DOHH2 (cell line): Measurements from ENCODE around the gene PSAT1.

Experiments used
- H3F3A ChIP-seq: fragments of 200-600 bp; sonication (generic), shearing (Covaris generic); 2 replicates; pipeline ENCODE4 v1.6.0; 2016; ENCODE audit warnings: antibody characterized with exemption, mild to moderate bottlenecking; ENCODE audit not compliant: control insufficient read depth, insufficient read depth
- H3K27ac ChIP-seq: fragments of 200-600 bp; sonication (generic); 2 replicates; pipeline ENCODE4 v1.5.1; 2014; ENCODE audit warnings: low read depth, mild to moderate bottlenecking, low read length, moderate library complexity
- H3K27me3 ChIP-seq: fragments of 200-600 bp; sonication (generic); 2 replicates; pipeline ENCODE4 v1.6.1; 2014; ENCODE audit warnings: mild to moderate bottlenecking, low read length, mixed read lengths; ENCODE audit not compliant: control insufficient read depth
- H3K36me3 ChIP-seq: fragments of 200-600 bp; sonication (generic); 2 replicates; pipeline ENCODE4 v1.6.1; 2014; ENCODE audit warnings: mild to moderate bottlenecking, low read length, moderate library complexity, mixed read lengths; ENCODE audit not compliant: control insufficient read depth
- H3K4me1 ChIP-seq: fragments of 200-600 bp; sonication (generic); 2 replicates; pipeline ENCODE4 v1.6.1; 2014; ENCODE audit warnings: mild to moderate bottlenecking, low read length, mixed read lengths; ENCODE audit not compliant: control insufficient read depth
- H3K4me2 ChIP-seq: fragments of 200-600 bp; sonication (generic); 2 replicates; pipeline ENCODE4 v1.6.0; 2014; ENCODE audit warnings: mild to moderate bottlenecking, low read length, moderate library complexity
- H3K4me3 ChIP-seq: fragments of 200-600 bp; sonication (generic); 2 replicates; pipeline ENCODE4 v1.5.1; 2014; ENCODE audit warnings: mild to moderate bottlenecking, low read length, mixed read lengths
- H3K79me2 ChIP-seq: fragments of 200-600 bp; sonication (generic); 2 replicates; pipeline ENCODE4 v1.6.1; 2014; ENCODE audit warnings: mild to moderate bottlenecking, low read length, mixed read lengths; ENCODE audit not compliant: control insufficient read depth
- H3K9me2 ChIP-seq: fragments of 200-600 bp; sonication (generic); replicated peaks from 2 replicates; pipeline ENCODE4 v1.6.1; 2014; ENCODE audit warnings: mild to moderate bottlenecking, low read length, mixed read lengths; ENCODE audit not compliant: control insufficient read depth
- H3K9me3 ChIP-seq: fragments of 200-600 bp; sonication (generic); 2 replicates; pipeline ENCODE4 v1.6.1; 2014; ENCODE audit warnings: antibody characterized with exemption, low read length, mixed read lengths; ENCODE audit not compliant: control insufficient read depth, insufficient read depth
- H4K20me1 ChIP-seq: fragments of 200-600 bp; sonication (generic); 2 replicates; pipeline ENCODE4 v1.6.0; 2014; ENCODE audit warnings: low read depth, mild to moderate bottlenecking, antibody characterized with exemption, low read length, moderate library complexity; ENCODE audit not compliant: control insufficient read depth, insufficient read depth
- CTCF ChIP-seq: fragments of 200-600 bp; sonication (generic); IDR thresholded peaks from one replicate; pipeline ENCODE4 v1.5.1; 2014; ENCODE audit warnings: antibody characterized with exemption, mild to moderate bottlenecking, low read depth, low read length; ENCODE audit not compliant: poor library complexity, severe bottlenecking
- EZH2phosphoT487 ChIP-seq: fragments of 200-600 bp; sonication (generic); IDR thresholded peaks from 2 replicates; pipeline ENCODE4 v1.6.1; 2017; ENCODE audit warnings: borderline replicate concordance, mild to moderate bottlenecking, antibody characterized with exemption, low read length, moderate library complexity, mixed read lengths

Gene PSAT1

GRCh38 chr9:78288214-78288892 is 8.6 kb upstream of the PSAT1 start:
- H4K20me1 ChIP-seq, result no peaks in the 10 kb centered on the region

GRCh38 chr9:78289474-78289873 is 7.5 kb upstream of the PSAT1 start:
- Histone ChIP-seq H3K4me3 (no peak overlapping the region), H3K4me1 (peaks cover 5% of the 10 kb centered on the region; the same call in 1 of the 2 replicates), H4K20me1 (no peaks in the 10 kb centered on the region), H3K4me2 (no peak overlapping the region), H3K79me2 (no peaks in the 10 kb centered on the region), H3K9me2 (no peaks in the 10 kb centered on the region), H3K27me3 (no peaks in the 10 kb centered on the region), H3K36me3 (no peaks in the 10 kb centered on the region), H3F3A (no peaks in the 10 kb centered on the region; the same call in 1 of the 2 replicates), H3K27ac (no peak overlapping the region), H3K9me3 (no peaks in the 10 kb centered on the region)
- TF ChIP-seq CTCF (no peak), EZH2phosphoT487 (no peak)

More at GRCh38 chr9:78288214-78288892, 8.6 kb upstream of the PSAT1 start:
- no peaks in the 10 kb centered on the region for H3K9me2 ChIP-seq
- H3K27me3 ChIP-seq, result no peaks in the 10 kb centered on the region
- H3K36me3 ChIP-seq, result no peaks in the 10 kb centered on the region
- TF ChIP-seq EZH2phosphoT487 (no peak), CTCF (no peak)
- peaks cover 5% of the 10 kb centered on the region; the same call in 1 of the 2 replicates for H3K4me1 ChIP-seq
- no peak overlapping the region for H3K4me3 ChIP-seq
- no peak overlapping the region for H3K27ac ChIP-seq
- H3K79me2 ChIP-seq, result no peaks in the 10 kb centered on the region
- H3K9me3 ChIP-seq, result no peaks in the 10 kb centered on the region
- H3F3A ChIP-seq, result no peaks in the 10 kb centered on the region; the same call in 1 of the 2 replicates
- no peak overlapping the region for H3K4me2 ChIP-seq

DNA sequence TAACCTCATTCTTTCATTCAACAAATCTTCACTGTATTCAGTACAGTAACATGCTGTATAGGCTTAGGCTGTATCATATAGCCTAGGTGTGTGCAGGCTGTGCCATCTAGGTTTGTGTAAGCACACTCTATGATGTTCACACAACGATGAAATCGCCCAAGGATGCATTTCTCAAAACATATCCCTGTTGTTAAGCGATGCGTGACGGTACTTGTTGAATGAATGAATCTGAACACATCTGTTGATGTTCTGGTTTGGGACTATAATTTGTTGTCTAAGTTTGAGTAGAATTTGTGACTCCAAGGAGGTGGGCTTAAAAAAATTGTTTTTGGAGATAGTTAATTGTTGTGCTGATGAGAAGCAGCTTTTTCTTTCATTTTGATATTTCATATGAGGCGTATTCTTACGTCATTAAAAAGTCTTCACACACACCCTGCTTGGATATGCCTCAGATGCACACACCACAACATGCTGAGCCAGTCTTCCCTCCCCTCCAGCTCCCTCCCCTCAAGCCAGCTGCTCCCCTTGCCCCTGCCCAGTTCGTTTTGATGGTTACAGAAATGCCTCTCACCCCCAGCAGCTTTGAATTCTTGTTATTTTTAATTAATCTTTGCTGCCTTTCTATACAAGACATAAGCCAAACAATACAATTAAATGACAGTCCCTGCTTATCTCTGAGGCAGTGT is 5.5 kb upstream of the PSAT1 start:
- no peaks in the 10 kb centered on the region for H3K36me3 ChIP-seq
- no peaks in the 10 kb centered on the region for H3K27me3 ChIP-seq
- TF ChIP-seq EZH2phosphoT487, result no peak
- no peak for TF ChIP-seq CTCF
- no peak overlapping the region for H3K4me2 ChIP-seq
- H3K9me3 ChIP-seq, result no peaks in the 10 kb centered on the region
- H3K27ac ChIP-seq, result no peak overlapping the region
- H3K9me2 ChIP-seq, result no peaks in the 10 kb centered on the region
- peaks cover 11% of the 10 kb centered on the region for H3K4me1 ChIP-seq
- no peak overlapping the region for H3K4me3 ChIP-seq
- H3K79me2 ChIP-seq, result no peaks in the 10 kb centered on the region
- no peaks in the 10 kb centered on the region; the same call in 1 of the 2 replicates for H3F3A ChIP-seq
- no peaks in the 10 kb centered on the region for H4K20me1 ChIP-seq
